ENCODE measurements around the gene CHD2.

DNA sequence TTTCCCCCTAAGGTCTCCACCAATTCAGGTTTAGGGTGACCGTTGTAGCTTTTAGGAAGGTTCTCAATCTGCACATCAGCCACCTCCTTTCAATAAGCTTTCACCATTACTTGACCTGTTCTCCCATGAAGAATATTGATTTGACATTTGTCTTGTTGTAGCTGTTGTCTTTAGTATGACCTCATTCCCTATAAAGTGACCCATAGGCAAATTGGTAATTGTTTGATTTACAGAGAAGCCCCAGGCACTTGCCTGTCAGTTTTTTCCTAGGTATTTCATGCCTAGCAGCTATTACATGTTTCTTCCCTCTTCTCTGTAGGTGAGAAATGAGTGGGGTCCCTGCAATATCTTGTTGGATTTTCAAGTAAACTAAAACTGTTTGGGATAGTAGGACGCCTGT is 36.0 kb downstream of the CHD2 start:
- TF ChIP-seq, protein P1, sequence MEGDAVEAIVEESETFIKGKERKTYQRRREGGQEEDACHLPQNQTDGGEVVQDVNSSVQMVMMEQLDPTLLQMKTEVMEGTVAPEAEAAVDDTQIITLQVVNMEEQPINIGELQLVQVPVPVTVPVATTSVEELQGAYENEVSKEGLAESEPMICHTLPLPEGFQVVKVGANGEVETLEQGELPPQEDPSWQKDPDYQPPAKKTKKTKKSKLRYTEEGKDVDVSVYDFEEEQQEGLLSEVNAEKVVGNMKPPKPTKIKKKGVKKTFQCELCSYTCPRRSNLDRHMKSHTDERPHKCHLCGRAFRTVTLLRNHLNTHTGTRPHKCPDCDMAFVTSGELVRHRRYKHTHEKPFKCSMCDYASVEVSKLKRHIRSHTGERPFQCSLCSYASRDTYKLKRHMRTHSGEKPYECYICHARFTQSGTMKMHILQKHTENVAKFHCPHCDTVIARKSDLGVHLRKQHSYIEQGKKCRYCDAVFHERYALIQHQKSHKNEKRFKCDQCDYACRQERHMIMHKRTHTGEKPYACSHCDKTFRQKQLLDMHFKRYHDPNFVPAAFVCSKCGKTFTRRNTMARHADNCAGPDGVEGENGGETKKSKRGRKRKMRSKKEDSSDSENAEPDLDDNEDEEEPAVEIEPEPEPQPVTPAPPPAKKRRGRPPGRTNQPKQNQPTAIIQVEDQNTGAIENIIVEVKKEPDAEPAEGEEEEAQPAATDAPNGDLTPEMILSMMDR (IDR thresholded peaks at IDR 0.05), result no peak
- TF ChIP-seq EP300 (IDR thresholded peaks at IDR 0.05) (no peak), POLR2A (IDR thresholded peaks at IDR 0.05) (no peak), POLR2AphosphoS5 (IDR thresholded peaks at IDR 0.05) (no peak)
